Esophagus squamous epithelium (tissue), 4 donors: Measurements from ENCODE around the gene FUT3.
"Not testable (repeated sequence)": the region's sequence is repeated elsewhere in the genome, so short reads cannot be mapped to it uniquely, and the experiment has no call there.

Source experiments
- CTCF ChIP-seq, 6 experiments: fragments of 450-650 bp in 4 of 6; fragments of 200-600 bp in 2 of 6; sonication (generic) in 2 of 6; IDR thresholded peaks; one replicate each; pipeline ENCODE4 v1.5.1; 2016 to 2019; ENCODE audit warnings: antibody characterized with exemption in 6 of 6, mild to moderate bottlenecking in 4 of 6, moderate library complexity in 4 of 6
- POLR2A ChIP-seq, 4 donors: fragments of 450-650 bp; IDR thresholded peaks; one replicate each; pipeline ENCODE4 v1.6.1; 2017; ENCODE audit warnings: antibody characterized with exemption in 4 of 4, mild to moderate bottlenecking in 4 of 4, moderate library complexity in 3 of 4

GRCh38 chr19:5847846-5848245 lies 3.4 kb downstream of the FUT3 start:
- not testable (repeated sequence) for TF ChIP-seq CTCF, POLR2A (IDR thresholded peaks at IDR 0.05)
